HG02678 (cell line): ENCODE results near the gene PHF20.
A peak's percentile ranks its signal among the peaks of the same experiment; 100 is the strongest.
"Not testable (repeated sequence)": the region's sequence is repeated elsewhere in the genome, so short reads cannot be mapped to it uniquely, and the experiment has no call there.

Experiments used
- ATAC-seq: cut with Tn5 transposase; IDR thresholded peaks from one replicate; pipeline ENCODE4 v1.9.1; 2021; ENCODE audit warnings: mild to moderate bottlenecking, moderate library complexity; ENCODE audit not compliant: unreplicated experiment

PHF20 gene

GRCh38 chr20:35771689-35772562, at the start of gene PHF20:
Gene PHF20 (plus strand): TSS chr20:35772015. CDS start chr20:35801523, 29,508 bp downstream.
- ATAC-seq = peak; percentile 82

GRCh38 chr20:35723275-35723639, 48.6 kb upstream of the PHF20 start:
- ATAC-seq = not testable (repeated sequence)

GRCh38 chr20:35723652-35724320, 48.0 kb upstream of the PHF20 start:
- not testable (repeated sequence) for ATAC-seq

- ATAC-seq = no peak
Measured at GRCh38 chr20:35724321-35725230, 47.2 kb upstream of the PHF20 start.

- ATAC-seq = no peak
Measured at GRCh38 chr20:35726842-35727711, 44.7 kb upstream of the PHF20 start.

- ATAC-seq = no peak
Measured at GRCh38 chr20:35729283-35729807, 42.5 kb upstream of the PHF20 start.

GRCh38 chr20:35729836-35730582, 41.8 kb upstream of the PHF20 start:
- no peak for ATAC-seq

- ATAC-seq = no peak
Measured at GRCh38 chr20:35730583-35731468, 41.0 kb upstream of the PHF20 start.

- no peak for ATAC-seq
Measured at GRCh38 chr20:35731469-35731788, 40.4 kb upstream of the PHF20 start.

- no peak for ATAC-seq
Measured at GRCh38 chr20:35731862-35732643, 39.8 kb upstream of the PHF20 start.

GRCh38 chr20:35732644-35732982, 39.2 kb upstream of the PHF20 start:
- no peak for ATAC-seq

- ATAC-seq = no peak
Measured at GRCh38 chr20:35734374-35734773, 37.4 kb upstream of the PHF20 start.

GRCh38 chr20:35734777-35735649, 36.8 kb upstream of the PHF20 start:
- no peak for ATAC-seq

GRCh38 chr20:35735826-35736470, 35.9 kb upstream of the PHF20 start:
- no peak for ATAC-seq

- ATAC-seq = no peak
Measured at GRCh38 chr20:35737865-35738333, 33.9 kb upstream of the PHF20 start.
